GM10248 (cell line): ENCODE data around the gene ARHGEF11.

ENCODE experiments used
- CTCF ChIA-PET: fragments of 300-600 bp; sonication (Branson Sonifier 250); formaldehyde crosslinking; extraction: SDS; loops from one replicate; lab custom pipeline; 2021; ENCODE audit warnings: antibody characterized with exemption; lab: Yijun Ruan, JAX
- POLR2A ChIA-PET: fragments of 350-650 bp; sonication (Branson Sonifier 250); formaldehyde crosslinking; extraction: SDS; loops from one replicate; lab custom pipeline; 2020; ENCODE audit warnings: antibody characterized with exemption; lab: Yijun Ruan, JAX
- DNase-seq: peaks from one replicate; pipeline ENCODE4 v3.0.0; 2012; ENCODE audit errors: extremely low spot score
- CTCF ChIP-seq: IDR thresholded peaks from 2 replicates; pipeline ENCODE4 v1.5.1; 2012; ENCODE audit warnings: mild to moderate bottlenecking, low read depth; ENCODE audit errors: extremely low read depth, missing control alignments, control extremely low read depth

ARHGEF11 gene

GRCh38 chr1:156970017-156970416, 75.5 kb downstream of the ARHGEF11 start:
- CTCF ChIA-PET = interaction anchor here (0.9 to 2.5 kb wide), 13 partner anchors 8 to 110 kb away, joined by 3 to 15 read pairs (median 3); no protein-coding TSS in a partner anchor
- POLR2A ChIA-PET = no interaction called here
- no peak for DNase-seq
- TF ChIP-seq CTCF = peak; percentile 21

- no peak for TF ChIP-seq CTCF
- ChIA-PET POLR2A (no interaction called here), CTCF (interaction anchor here (1.2 to 2.5 kb wide), 8 partner anchors 8 to 105 kb away, joined by 3 to 15 read pairs (median 4); no protein-coding TSS in a partner anchor)
- DNase-seq = no peak
These were observed 76.0 kb downstream of the ARHGEF11 start for GRCh38 chr1:156969496-156969895.

- ChIA-PET CTCF (interaction anchor here (1.5 kb wide), 1 partner anchor 110 kb away, joined by 4 read pairs; no protein-coding TSS in a partner anchor), POLR2A (no interaction called here)
- DNase-seq = no peak
- no peak for TF ChIP-seq CTCF
These were observed 81.1 kb downstream of the ARHGEF11 start for GRCh38 chr1:156964441-156964840.

- TF ChIP-seq CTCF = no peak
- DNase-seq = no peak
- ChIA-PET POLR2A (no interaction called here), CTCF (interaction anchor here (1.5 to 1.6 kb wide), 3 partner anchors 32 to 110 kb away, joined by 3 to 4 read pairs (median 4); no protein-coding TSS in a partner anchor)
These were observed 81.9 kb downstream of the ARHGEF11 start for GRCh38 chr1:156963621-156964020.

- ChIA-PET CTCF (interaction anchor here (1.4 to 1.7 kb wide), 2 partner anchors 15 to 72 kb away, joined by 3 to 5 read pairs; no protein-coding TSS in a partner anchor), POLR2A (no interaction called here)
- no peak for DNase-seq
- peak; percentile 11 for TF ChIP-seq CTCF
These were observed 83.8 kb downstream of the ARHGEF11 start for GRCh38 chr1:156961709-156962108.

- no peak for DNase-seq
- CTCF ChIA-PET = interaction anchor here (1.0 to 2.9 kb wide), 5 partner anchors 9 to 50 kb away, joined by 3 to 15 read pairs (median 4); no protein-coding TSS in a partner anchor
- POLR2A ChIA-PET = no interaction called here
- no peak for TF ChIP-seq CTCF
These were observed 85.6 kb downstream of the ARHGEF11 start for GRCh38 chr1:156959925-156960324.
